ENCODE measurements around the gene USHBP1. TPM values are rescaled to one million over a fixed set of nuclear protein-coding genes. Genes with fewer than 3 reads are reported as not detected.
A peak's percentile ranks its signal among the peaks of the same experiment; 100 is the strongest.

USHBP1 gene
- total and polyA plus RNA-seq, 2 of the 13 experiments (the other 11 are each of a cell fraction or from before 2014, with no cell fraction given): 0.15 to 1.5 TPM

DNA sequence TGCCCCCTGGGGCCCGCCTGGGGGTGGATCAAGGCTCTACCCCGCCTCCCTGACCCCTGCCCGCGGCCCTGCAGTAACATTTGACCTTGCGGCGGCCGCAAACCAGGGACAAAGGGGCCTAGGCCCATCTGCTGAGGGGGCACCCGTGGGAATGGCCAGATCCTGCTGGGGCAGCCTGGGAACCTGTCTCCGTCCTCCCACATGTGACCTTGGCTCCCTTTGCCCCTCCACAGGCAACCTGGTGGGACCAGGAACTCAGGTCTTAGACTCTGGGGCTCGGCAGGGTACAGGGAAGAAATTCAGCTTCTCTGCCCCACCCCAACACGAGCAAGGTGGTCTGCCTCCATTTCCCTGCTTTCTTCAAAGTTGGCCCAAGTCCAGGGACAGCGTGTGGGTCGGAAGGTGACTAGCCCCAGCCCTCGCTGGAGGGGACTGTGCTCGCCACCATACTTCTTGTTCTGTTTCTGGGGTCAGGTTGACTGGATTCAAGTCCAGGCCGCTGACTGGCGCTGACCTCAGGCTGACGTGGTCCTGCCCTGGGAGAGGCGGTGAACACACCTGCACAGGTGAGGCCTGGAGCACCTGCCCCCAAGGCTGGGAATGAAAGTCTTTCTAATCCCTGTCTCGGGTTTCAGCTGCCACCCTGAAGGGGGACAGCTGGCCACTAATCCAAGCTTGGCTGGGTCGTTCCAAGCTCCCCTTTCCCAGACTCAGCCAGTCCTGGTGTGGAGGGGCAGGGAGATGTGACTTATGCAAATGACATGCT, 16.4 kb downstream of the USHBP1 start (continued):
- TF ChIP-seq ZNF235 (CRISPR knock-in tag; IDR thresholded peaks at IDR 0.05; ENCODE audit: borderline replicate concordance) (peak; percentile 83; the same call in 1 of the 2 replicates), MAFF (IDR thresholded peaks at IDR 0.05; ENCODE audit: low read depth, low read length) (no peak), CHD4 (IDR thresholded peaks at IDR 0.05; ENCODE audit: borderline replicate concordance, low read length) (no peak), ZNF232 (CRISPR knock-in tag; IDR thresholded peaks at IDR 0.05; ENCODE audit: borderline replicate concordance) (no peak), MTA3 (CRISPR knock-in tag; IDR thresholded peaks at IDR 0.05) (no peak), REXO4 (CRISPR knock-in tag; IDR thresholded peaks at IDR 0.05; ENCODE audit: borderline replicate concordance) (no peak), ZFP37 (CRISPR knock-in tag; IDR thresholded peaks at IDR 0.05; ENCODE audit: borderline replicate concordance) (no peak), HMGA1 (CRISPR knock-in tag; conservative IDR thresholded peaks at IDR 0.05) (no peak), KDM6A (CRISPR knock-in tag; IDR thresholded peaks at IDR 0.05; ENCODE audit: low read depth) (peak; percentile 98), PHF21A (CRISPR knock-in tag; IDR thresholded peaks at IDR 0.05) (peak; percentile 98), GATAD1 (CRISPR knock-in tag; IDR thresholded peaks at IDR 0.05) (peak; percentile 69), BCL6 (CRISPR knock-in tag; IDR thresholded peaks at IDR 0.05) (peak; percentile 99)
- TF ChIP-seq, protein P1, sequence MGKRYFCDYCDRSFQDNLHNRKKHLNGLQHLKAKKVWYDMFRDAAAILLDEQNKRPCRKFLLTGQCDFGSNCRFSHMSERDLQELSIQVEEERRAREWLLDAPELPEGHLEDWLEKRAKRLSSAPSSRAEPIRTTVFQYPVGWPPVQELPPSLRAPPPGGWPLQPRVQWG (CRISPR knock-in tag; IDR thresholded peaks at IDR 0.05; ENCODE audit: borderline replicate concordance, low read depth): no peak
- TF ChIP-seq, protein P2, sequence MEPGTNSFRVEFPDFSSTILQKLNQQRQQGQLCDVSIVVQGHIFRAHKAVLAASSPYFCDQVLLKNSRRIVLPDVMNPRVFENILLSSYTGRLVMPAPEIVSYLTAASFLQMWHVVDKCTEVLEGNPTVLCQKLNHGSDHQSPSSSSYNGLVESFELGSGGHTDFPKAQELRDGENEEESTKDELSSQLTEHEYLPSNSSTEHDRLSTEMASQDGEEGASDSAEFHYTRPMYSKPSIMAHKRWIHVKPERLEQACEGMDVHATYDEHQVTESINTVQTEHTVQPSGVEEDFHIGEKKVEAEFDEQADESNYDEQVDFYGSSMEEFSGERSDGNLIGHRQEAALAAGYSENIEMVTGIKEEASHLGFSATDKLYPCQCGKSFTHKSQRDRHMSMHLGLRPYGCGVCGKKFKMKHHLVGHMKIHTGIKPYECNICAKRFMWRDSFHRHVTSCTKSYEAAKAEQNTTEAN (CRISPR knock-in tag; conservative IDR thresholded peaks at IDR 0.05): no peak
- TF ChIP-seq, protein P3, sequence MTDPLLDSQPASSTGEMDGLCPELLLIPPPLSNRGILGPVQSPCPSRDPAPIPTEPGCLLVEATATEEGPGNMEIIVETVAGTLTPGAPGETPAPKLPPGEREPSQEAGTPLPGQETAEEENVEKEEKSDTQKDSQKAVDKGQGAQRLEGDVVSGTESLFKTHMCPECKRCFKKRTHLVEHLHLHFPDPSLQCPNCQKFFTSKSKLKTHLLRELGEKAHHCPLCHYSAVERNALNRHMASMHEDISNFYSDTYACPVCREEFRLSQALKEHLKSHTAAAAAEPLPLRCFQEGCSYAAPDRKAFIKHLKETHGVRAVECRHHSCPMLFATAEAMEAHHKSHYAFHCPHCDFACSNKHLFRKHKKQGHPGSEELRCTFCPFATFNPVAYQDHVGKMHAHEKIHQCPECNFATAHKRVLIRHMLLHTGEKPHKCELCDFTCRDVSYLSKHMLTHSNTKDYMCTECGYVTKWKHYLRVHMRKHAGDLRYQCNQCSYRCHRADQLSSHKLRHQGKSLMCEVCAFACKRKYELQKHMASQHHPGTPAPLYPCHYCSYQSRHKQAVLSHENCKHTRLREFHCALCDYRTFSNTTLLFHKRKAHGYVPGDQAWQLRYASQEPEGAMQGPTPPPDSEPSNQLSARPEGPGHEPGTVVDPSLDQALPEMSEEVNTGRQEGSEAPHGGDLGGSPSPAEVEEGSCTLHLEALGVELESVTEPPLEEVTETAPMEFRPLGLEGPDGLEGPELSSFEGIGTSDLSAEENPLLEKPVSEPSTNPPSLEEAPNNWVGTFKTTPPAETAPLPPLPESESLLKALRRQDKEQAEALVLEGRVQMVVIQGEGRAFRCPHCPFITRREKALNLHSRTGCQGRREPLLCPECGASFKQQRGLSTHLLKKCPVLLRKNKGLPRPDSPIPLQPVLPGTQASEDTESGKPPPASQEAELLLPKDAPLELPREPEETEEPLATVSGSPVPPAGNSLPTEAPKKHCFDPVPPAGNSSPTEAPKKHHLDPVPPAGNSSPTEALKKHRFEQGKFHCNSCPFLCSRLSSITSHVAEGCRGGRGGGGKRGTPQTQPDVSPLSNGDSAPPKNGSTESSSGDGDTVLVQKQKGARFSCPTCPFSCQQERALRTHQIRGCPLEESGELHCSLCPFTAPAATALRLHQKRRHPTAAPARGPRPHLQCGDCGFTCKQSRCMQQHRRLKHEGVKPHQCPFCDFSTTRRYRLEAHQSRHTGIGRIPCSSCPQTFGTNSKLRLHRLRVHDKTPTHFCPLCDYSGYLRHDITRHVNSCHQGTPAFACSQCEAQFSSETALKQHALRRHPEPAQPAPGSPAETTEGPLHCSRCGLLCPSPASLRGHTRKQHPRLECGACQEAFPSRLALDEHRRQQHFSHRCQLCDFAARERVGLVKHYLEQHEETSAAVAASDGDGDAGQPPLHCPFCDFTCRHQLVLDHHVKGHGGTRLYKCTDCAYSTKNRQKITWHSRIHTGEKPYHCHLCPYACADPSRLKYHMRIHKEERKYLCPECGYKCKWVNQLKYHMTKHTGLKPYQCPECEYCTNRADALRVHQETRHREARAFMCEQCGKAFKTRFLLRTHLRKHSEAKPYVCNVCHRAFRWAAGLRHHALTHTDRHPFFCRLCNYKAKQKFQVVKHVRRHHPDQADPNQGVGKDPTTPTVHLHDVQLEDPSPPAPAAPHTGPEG (CRISPR knock-in tag; IDR thresholded peaks at IDR 0.05): peak; percentile 57; the same call in 1 of the 2 replicates
- TF ChIP-seq, protein P4, sequence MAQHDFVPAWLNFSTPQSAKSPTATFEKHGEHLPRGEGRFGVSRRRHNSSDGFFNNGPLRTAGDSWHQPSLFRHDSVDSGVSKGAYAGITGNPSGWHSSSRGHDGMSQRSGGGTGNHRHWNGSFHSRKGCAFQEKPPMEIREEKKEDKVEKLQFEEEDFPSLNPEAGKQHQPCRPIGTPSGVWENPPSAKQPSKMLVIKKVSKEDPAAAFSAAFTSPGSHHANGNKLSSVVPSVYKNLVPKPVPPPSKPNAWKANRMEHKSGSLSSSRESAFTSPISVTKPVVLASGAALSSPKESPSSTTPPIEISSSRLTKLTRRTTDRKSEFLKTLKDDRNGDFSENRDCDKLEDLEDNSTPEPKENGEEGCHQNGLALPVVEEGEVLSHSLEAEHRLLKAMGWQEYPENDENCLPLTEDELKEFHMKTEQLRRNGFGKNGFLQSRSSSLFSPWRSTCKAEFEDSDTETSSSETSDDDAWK (CRISPR knock-in tag; IDR thresholded peaks at IDR 0.05): no peak
- TF ChIP-seq, protein P5, sequence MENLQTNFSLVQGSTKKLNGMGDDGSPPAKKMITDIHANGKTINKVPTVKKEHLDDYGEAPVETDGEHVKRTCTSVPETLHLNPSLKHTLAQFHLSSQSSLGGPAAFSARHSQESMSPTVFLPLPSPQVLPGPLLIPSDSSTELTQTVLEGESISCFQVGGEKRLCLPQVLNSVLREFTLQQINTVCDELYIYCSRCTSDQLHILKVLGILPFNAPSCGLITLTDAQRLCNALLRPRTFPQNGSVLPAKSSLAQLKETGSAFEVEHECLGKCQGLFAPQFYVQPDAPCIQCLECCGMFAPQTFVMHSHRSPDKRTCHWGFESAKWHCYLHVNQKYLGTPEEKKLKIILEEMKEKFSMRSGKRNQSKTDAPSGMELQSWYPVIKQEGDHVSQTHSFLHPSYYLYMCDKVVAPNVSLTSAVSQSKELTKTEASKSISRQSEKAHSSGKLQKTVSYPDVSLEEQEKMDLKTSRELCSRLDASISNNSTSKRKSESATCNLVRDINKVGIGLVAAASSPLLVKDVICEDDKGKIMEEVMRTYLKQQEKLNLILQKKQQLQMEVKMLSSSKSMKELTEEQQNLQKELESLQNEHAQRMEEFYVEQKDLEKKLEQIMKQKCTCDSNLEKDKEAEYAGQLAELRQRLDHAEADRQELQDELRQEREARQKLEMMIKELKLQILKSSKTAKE (CRISPR knock-in tag; IDR thresholded peaks at IDR 0.05; ENCODE audit: borderline replicate concordance): peak; percentile 99

Data from HepG2 (cell line).